HEK293 (cell line): Measurements from ENCODE around the gene C4orf51.
A peak's percentile ranks its signal among the peaks of the same experiment; 100 is the strongest.

ENCODE experiments used
- CTCF ChIA-PET: fragments of 350-600 bp; formaldehyde crosslinking; extraction: SDS; loops from one replicate; lab custom pipeline; 2021; ENCODE audit warnings: antibody characterized with exemption; lab: Yijun Ruan, JAX
- POLR2A ChIA-PET: fragments of 300-600 bp; formaldehyde crosslinking; extraction: SDS; loops from one replicate; lab custom pipeline; 2020; ENCODE audit warnings: antibody characterized with exemption, inconsistent platforms; lab: Yijun Ruan, JAX
- H3K27ac ChIP-seq: fragments of 200-500 bp; sonication (Bioruptor generic); 2 replicates; pipeline ENCODE4 v1.5.1; 2014; ENCODE audit warnings: low read depth, low read length, control low read depth, inconsistent platforms; ENCODE audit errors: extremely low read depth
- H3K36me3 ChIP-seq, 2 experiments: fragments of 200-500 bp in 1 of 2; sonication (Bioruptor generic) in 1 of 2; 1 replicate in 1 of 2; 2 replicates in 1 of 2; pipeline ENCODE4 v1.5.1; 2014 to 2017; ENCODE audit warnings: inconsistent platforms in 2 of 2, low read length in 2 of 2; ENCODE audit not compliant: control insufficient read depth in 2 of 2, insufficient read depth in 1 of 2
- H3K4me1 ChIP-seq: fragments of 200-500 bp; sonication (Bioruptor generic); 2 replicates; pipeline ENCODE4 v1.5.1; 2014; ENCODE audit warnings: mild to moderate bottlenecking, low read length, inconsistent platforms; ENCODE audit not compliant: control insufficient read depth, insufficient read depth
- H3K4me3 ChIP-seq: 2 replicates; pipeline ENCODE4 v1.5.1; 2011; ENCODE audit warnings: low read depth, mild to moderate bottlenecking, control low read depth, low read length, moderate library complexity
- H3K9me3 ChIP-seq: fragments of 200-500 bp; sonication (Bioruptor generic); 2 replicates; pipeline ENCODE4 v1.5.1; 2014; ENCODE audit warnings: low read depth, low read length, inconsistent platforms; ENCODE audit not compliant: control insufficient read depth, insufficient read depth
- HIC1 ChIP-seq: fragments of 450-650 bp; formaldehyde crosslinking; IDR thresholded peaks from 2 replicates; pipeline ENCODE4 v1.5.1; 2016; ENCODE audit warnings: missing biosample characterization, missing genetic modification characterization
- IKZF3 ChIP-seq: fragments of 450-650 bp; IDR thresholded peaks from 2 replicates; pipeline ENCODE4 v1.5.0; 2018; ENCODE audit warnings: missing biosample characterization, mild to moderate bottlenecking, missing genetic modification characterization, moderate library complexity
- MYNN ChIP-seq: fragments of 450-650 bp; formaldehyde crosslinking; IDR thresholded peaks from 2 replicates; pipeline ENCODE4 v1.5.1; 2016; ENCODE audit warnings: missing biosample characterization, missing genetic modification characterization, borderline replicate concordance
- SP7 ChIP-seq: fragments of 450-650 bp; formaldehyde crosslinking; IDR thresholded peaks from 2 replicates; pipeline ENCODE4 v1.5.1; 2016; ENCODE audit warnings: missing biosample characterization, missing genetic modification characterization
- WT1 ChIP-seq: fragments of 450-650 bp; formaldehyde crosslinking; IDR thresholded peaks from 2 replicates; pipeline ENCODE4 v1.5.1; 2016; ENCODE audit warnings: missing biosample characterization, missing genetic modification characterization
- ZNF121 ChIP-seq: fragments of 450-650 bp; formaldehyde crosslinking; IDR thresholded peaks from 2 replicates; pipeline ENCODE4 v1.5.1; 2016; ENCODE audit warnings: missing biosample characterization, missing genetic modification characterization
- ZNF133 ChIP-seq: fragments of 450-650 bp; formaldehyde crosslinking; IDR thresholded peaks from 2 replicates; pipeline ENCODE4 v1.5.1; 2016; ENCODE audit warnings: missing biosample characterization, missing genetic modification characterization
- ZNF138 ChIP-seq: fragments of 450-650 bp; formaldehyde crosslinking; IDR thresholded peaks from 2 replicates; pipeline ENCODE4 v1.5.1; 2016; ENCODE audit warnings: missing biosample characterization, missing genetic modification characterization, borderline replicate concordance
- ZNF146 ChIP-seq: fragments of 450-650 bp; formaldehyde crosslinking; IDR thresholded peaks from 2 replicates; pipeline ENCODE4 v1.5.1; 2016; ENCODE audit warnings: missing biosample characterization, missing genetic modification characterization
- ZNF169 ChIP-seq: fragments of 450-650 bp; formaldehyde crosslinking; IDR thresholded peaks from 2 replicates; pipeline ENCODE4 v1.5.1; 2016; ENCODE audit warnings: missing biosample characterization, missing genetic modification characterization
- ZNF2 ChIP-seq: fragments of 450-650 bp; formaldehyde crosslinking; IDR thresholded peaks from 2 replicates; pipeline ENCODE4 v1.5.1; 2016; ENCODE audit warnings: missing biosample characterization, missing genetic modification characterization
- ZNF202 ChIP-seq: fragments of 450-650 bp; formaldehyde crosslinking; IDR thresholded peaks from 2 replicates; pipeline ENCODE4 v1.5.1; 2016; ENCODE audit warnings: missing biosample characterization, missing genetic modification characterization, borderline replicate concordance
- ZNF223 ChIP-seq: fragments of 450-650 bp; formaldehyde crosslinking; IDR thresholded peaks from 2 replicates; pipeline ENCODE4 v1.5.1; 2016; ENCODE audit warnings: missing biosample characterization, missing genetic modification characterization
- ZNF23 ChIP-seq: fragments of 450-650 bp; formaldehyde crosslinking; IDR thresholded peaks from 2 replicates; pipeline ENCODE4 v1.5.1; 2016; ENCODE audit warnings: missing biosample characterization, missing genetic modification characterization, borderline replicate concordance
- ZNF292 ChIP-seq: fragments of 450-650 bp; formaldehyde crosslinking; IDR thresholded peaks from 2 replicates; pipeline ENCODE4 v1.5.1; 2016; ENCODE audit warnings: low read depth, missing biosample characterization, missing genetic modification characterization, borderline replicate concordance
- ZNF311 ChIP-seq: fragments of 450-650 bp; formaldehyde crosslinking; IDR thresholded peaks from 2 replicates; pipeline ENCODE4 v1.5.1; 2017; ENCODE audit warnings: missing biosample characterization, missing genetic modification characterization, borderline replicate concordance
- ZNF510 ChIP-seq: fragments of 450-650 bp; formaldehyde crosslinking; IDR thresholded peaks from 2 replicates; pipeline ENCODE4 v1.5.1; 2018; ENCODE audit warnings: mild to moderate bottlenecking, missing genetic modification characterization, missing biosample characterization; ENCODE audit not compliant: insufficient replicate concordance
- ZNF548 ChIP-seq: fragments of 450-650 bp; formaldehyde crosslinking; IDR thresholded peaks from 2 replicates; pipeline ENCODE4 v1.5.1; 2016; ENCODE audit warnings: missing biosample characterization, missing genetic modification characterization
- ZNF580 ChIP-seq: fragments of 450-650 bp; formaldehyde crosslinking; IDR thresholded peaks from 2 replicates; pipeline ENCODE4 v1.5.1; 2016; ENCODE audit warnings: missing biosample characterization, missing genetic modification characterization
- ZNF624 ChIP-seq: fragments of 450-650 bp; formaldehyde crosslinking; IDR thresholded peaks from 2 replicates; pipeline ENCODE4 v1.5.1; 2017; ENCODE audit warnings: missing biosample characterization, missing genetic modification characterization
- ZNF654 ChIP-seq: fragments of 450-650 bp; formaldehyde crosslinking; IDR thresholded peaks from 2 replicates; pipeline ENCODE4 v1.5.1; 2016; ENCODE audit warnings: low read depth, missing biosample characterization, missing genetic modification characterization
- ZNF658 ChIP-seq: fragments of 450-650 bp; formaldehyde crosslinking; IDR thresholded peaks from 2 replicates; pipeline ENCODE4; 2016; ENCODE audit warnings: missing biosample characterization, missing genetic modification characterization
- ZNF701 ChIP-seq: fragments of 450-650 bp; formaldehyde crosslinking; IDR thresholded peaks from 2 replicates; pipeline ENCODE4 v1.5.1; 2016; ENCODE audit warnings: missing biosample characterization, missing genetic modification characterization
- ZNF777 ChIP-seq: fragments of 450-650 bp; formaldehyde crosslinking; IDR thresholded peaks from 2 replicates; pipeline ENCODE4 v1.5.1; 2017; ENCODE audit warnings: missing biosample characterization, missing genetic modification characterization, borderline replicate concordance
- ZNF785 ChIP-seq: fragments of 450-650 bp; formaldehyde crosslinking; IDR thresholded peaks from 2 replicates; pipeline ENCODE4 v1.5.1; 2016; ENCODE audit warnings: missing biosample characterization, missing genetic modification characterization
- ZSCAN5A ChIP-seq: fragments of 450-650 bp; formaldehyde crosslinking; IDR thresholded peaks from 2 replicates; pipeline ENCODE4 v1.5.1; 2016; ENCODE audit warnings: missing biosample characterization, missing genetic modification characterization
- ZXDB ChIP-seq: fragments of 450-650 bp; formaldehyde crosslinking; IDR thresholded peaks from 2 replicates; pipeline ENCODE4 v1.5.1; 2016; ENCODE audit warnings: missing biosample characterization, missing genetic modification characterization
- TF ChIP-seq, protein P1 (sequence below): fragments of 450-650 bp; formaldehyde crosslinking; IDR thresholded peaks from 2 replicates; pipeline ENCODE4 v1.5.1; 2016; ENCODE audit warnings: missing biosample characterization, missing genetic modification characterization
- TF ChIP-seq, protein P2 (sequence below): fragments of 450-650 bp; formaldehyde crosslinking; IDR thresholded peaks from 2 replicates; pipeline ENCODE4 v1.5.1; 2016; ENCODE audit warnings: missing biosample characterization, missing genetic modification characterization

Gene C4orf51

DNA sequence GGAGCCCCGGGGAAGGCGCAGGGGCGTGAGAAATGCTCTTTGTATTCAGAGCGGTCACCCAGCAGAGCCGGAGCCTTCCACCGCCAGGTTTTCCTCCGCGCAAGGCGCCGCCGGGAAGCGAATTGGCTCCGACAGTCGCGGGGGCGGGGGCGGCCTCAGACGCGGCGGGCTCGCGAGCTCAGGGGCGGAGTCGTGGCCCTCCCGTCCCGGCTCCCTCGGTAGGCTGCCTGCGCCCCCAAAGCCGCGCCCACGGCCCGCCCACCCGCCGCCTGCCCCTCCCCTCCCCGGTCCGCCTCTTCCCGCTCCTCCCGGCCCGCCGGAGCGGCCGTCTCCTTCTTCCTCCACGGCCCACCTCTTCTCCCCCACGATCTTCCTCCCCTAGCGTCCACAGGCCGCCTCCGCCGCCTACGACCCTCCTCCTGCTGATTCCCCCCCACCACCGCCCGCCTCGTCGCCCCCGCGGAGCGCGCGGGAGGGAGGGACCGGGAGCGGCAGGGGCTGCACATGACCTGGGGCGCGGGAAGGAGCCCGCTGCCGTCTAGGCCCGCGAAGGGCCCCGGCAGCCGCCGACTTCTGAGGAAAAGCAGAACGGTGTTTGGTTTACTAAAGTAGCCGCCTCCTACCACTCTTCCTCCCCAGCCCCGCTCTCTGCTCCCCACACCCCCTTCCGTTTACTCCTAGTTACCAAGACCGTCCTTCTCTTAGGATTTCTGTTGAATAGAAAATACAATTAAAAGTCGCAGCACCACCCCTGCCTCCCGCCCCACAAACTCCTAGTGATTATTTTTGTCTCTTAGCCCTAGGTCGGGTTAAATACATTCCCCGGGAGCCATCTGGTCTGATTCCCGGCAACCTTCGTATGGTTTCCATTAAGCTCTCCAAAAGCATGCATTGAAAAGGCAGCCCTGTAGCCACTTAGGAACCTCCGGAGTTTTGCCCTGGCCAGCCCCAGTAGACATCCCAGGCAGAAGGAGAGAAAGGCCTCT is 53.2 kb downstream of the C4orf51 start:
- no peaks in the 10 kb centered on the region for H3K36me3 ChIP-seq
- peak overlapping the region; percentile 56 for H3K27ac ChIP-seq
- H3K4me1 ChIP-seq = no peaks in the 10 kb centered on the region
- no peaks in the 10 kb centered on the region for H3K9me3 ChIP-seq
- peak overlapping the region; percentile 52 for H3K4me3 ChIP-seq
- ChIA-PET POLR2A (interaction anchor here (1.0 kb wide), 1 partner anchor 146 kb away, joined by 3 read pairs; no protein-coding TSS in a partner anchor), CTCF (interaction anchor here (0.6 to 0.9 kb wide), 2 partner anchors 52 to 462 kb away, joined by 3 read pairs; no protein-coding TSS in a partner anchor)
- TF ChIP-seq ZNF624 (tag by site-specific recombination) (no peak), ZNF580 (tag by site-specific recombination) (no peak), ZNF223 (tag by site-specific recombination) (no peak), SP7 (tag by site-specific recombination) (peak; percentile 58; the same call in 1 of the 2 replicates), ZNF138 (tag by site-specific recombination) (no peak), WT1 (tag by site-specific recombination) (peak; percentile 39), ZNF2 (no peak), ZNF121 (no peak), ZNF169 (tag by site-specific recombination) (no peak), ZNF202 (tag by site-specific recombination) (no peak), IKZF3 (0 out of 2 replicates have a peak, but pooled peaks have one; percentile 48), HIC1 (tag by site-specific recombination) (no peak), ZNF548 (no peak), ZNF292 (tag by site-specific recombination) (no peak), ZXDB (tag by site-specific recombination) (peak; percentile 87), ZNF701 (no peak), ZNF785 (tag by site-specific recombination) (no peak), ZNF146 (tag by site-specific recombination) (no peak), ZNF133 (tag by site-specific recombination) (no peak), MYNN (tag by site-specific recombination) (no peak), ZNF777 (tag by site-specific recombination) (no peak), ZNF658 (no peak), ZNF311 (tag by site-specific recombination) (no peak), ZNF654 (tag by site-specific recombination) (no peak), ZNF510 (tag by site-specific recombination) (no peak), ZNF23 (no peak), ZSCAN5A (tag by site-specific recombination) (no peak)
- TF ChIP-seq, protein P1, sequence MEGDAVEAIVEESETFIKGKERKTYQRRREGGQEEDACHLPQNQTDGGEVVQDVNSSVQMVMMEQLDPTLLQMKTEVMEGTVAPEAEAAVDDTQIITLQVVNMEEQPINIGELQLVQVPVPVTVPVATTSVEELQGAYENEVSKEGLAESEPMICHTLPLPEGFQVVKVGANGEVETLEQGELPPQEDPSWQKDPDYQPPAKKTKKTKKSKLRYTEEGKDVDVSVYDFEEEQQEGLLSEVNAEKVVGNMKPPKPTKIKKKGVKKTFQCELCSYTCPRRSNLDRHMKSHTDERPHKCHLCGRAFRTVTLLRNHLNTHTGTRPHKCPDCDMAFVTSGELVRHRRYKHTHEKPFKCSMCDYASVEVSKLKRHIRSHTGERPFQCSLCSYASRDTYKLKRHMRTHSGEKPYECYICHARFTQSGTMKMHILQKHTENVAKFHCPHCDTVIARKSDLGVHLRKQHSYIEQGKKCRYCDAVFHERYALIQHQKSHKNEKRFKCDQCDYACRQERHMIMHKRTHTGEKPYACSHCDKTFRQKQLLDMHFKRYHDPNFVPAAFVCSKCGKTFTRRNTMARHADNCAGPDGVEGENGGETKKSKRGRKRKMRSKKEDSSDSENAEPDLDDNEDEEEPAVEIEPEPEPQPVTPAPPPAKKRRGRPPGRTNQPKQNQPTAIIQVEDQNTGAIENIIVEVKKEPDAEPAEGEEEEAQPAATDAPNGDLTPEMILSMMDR (tag by site-specific recombination) = no peak
- TF ChIP-seq, protein P2, sequence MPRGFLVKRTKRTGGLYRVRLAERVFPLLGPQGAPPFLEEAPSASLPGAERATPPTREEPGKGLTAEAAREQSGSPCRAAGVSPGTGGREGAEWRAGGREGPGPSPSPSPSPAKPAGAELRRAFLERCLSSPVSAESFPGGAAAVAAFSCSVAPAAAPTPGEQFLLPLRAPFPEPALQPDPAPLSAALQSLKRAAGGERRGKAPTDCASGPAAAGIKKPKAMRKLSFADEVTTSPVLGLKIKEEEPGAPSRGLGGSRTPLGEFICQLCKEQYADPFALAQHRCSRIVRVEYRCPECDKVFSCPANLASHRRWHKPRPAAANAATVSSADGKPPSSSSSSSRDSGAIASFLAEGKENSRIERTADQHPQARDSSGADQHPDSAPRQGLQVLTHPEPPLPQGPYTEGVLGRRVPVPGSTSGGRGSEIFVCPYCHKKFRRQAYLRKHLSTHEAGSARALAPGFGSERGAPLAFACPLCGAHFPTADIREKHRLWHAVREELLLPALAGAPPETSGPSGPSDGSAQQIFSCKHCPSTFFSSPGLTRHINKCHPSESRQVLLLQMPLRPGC (tag by site-specific recombination) = no peak; the same call in 1 of the 2 replicates
